Panc1 (cell line): Measurements from ENCODE around the gene C11orf24. TPM values are rescaled to one million over a fixed set of nuclear protein-coding genes. Genes with fewer than 3 reads are reported as not detected.

Experiments
- ATAC-seq: fragments of 200-7000 bp; cut with Tn5 transposase; 2 replicates; pipeline ENCODE4 v1.9.1; 2020; ENCODE audit warnings: mild to moderate bottlenecking, moderate library complexity
- BruUV-seq: library from RNA; stranded (reverse); fragments of 400-500 nt; replicated peaks from 2 replicates; lab custom pipeline; 2021; lab: Mats Ljungman, UMichigan
- CTCF ChIA-PET: fragments of 300-600 bp; sonication (Branson Sonifier 250); formaldehyde crosslinking; loops from one replicate; lab custom pipeline; 2022; ENCODE audit warnings: antibody characterized with exemption; lab: Charles Lee
- POLR2A ChIA-PET: fragments of 300-600 bp; sonication (Branson Sonifier 250); formaldehyde crosslinking; loops from one replicate; lab custom pipeline; 2022; ENCODE audit warnings: antibody characterized with exemption; lab: Charles Lee
- DNase-seq: peaks from one replicate; pipeline ENCODE4 v3.0.0-alpha.2; 2010; ENCODE audit warnings: low read depth, low spot score
- H3K27ac ChIP-seq: 2 replicates; pipeline ENCODE4 v1.5.1; 2011; ENCODE audit warnings: mild to moderate bottlenecking, low read length, inconsistent platforms
- H3K27me3 ChIP-seq: fragments of 200-500 bp; sonication (Bioruptor generic); 2 replicates; pipeline ENCODE4 v1.6.0; 2014; ENCODE audit warnings: low read length, inconsistent platforms; ENCODE audit not compliant: control insufficient read depth, insufficient read depth
- H3K36me3 ChIP-seq: fragments of 200-500 bp; sonication (Bioruptor generic); 2 replicates; pipeline ENCODE4 v1.5.1; 2014; ENCODE audit warnings: inconsistent platforms, mild to moderate bottlenecking, low read length, moderate library complexity; ENCODE audit not compliant: control insufficient read depth, insufficient read depth
- H3K4me1 ChIP-seq: 2 replicates; pipeline ENCODE4 v1.5.1; 2011; ENCODE audit warnings: inconsistent platforms, mild to moderate bottlenecking, low read length, moderate library complexity; ENCODE audit not compliant: control insufficient read depth, insufficient read depth
- H3K4me3 ChIP-seq, 2 experiments: 2 replicates each; pipeline ENCODE4 v1.5.1; 2011 to 2012; ENCODE audit warnings: low read depth in 2 of 2, low read length in 2 of 2, mild to moderate bottlenecking in 2 of 2, inconsistent platforms in 1 of 2, moderate library complexity in 1 of 2
- H3K9me3 ChIP-seq: fragments of 200-500 bp; sonication (Bioruptor generic); 2 replicates; pipeline ENCODE4 v1.5.1; 2014; ENCODE audit warnings: low read depth, mild to moderate bottlenecking, inconsistent platforms, low read length, moderate library complexity; ENCODE audit not compliant: control insufficient read depth, insufficient read depth
- CTCF ChIP-seq: fragments of 450-650 bp; IDR thresholded peaks from 2 replicates; pipeline ENCODE4 v1.5.1; 2017; ENCODE audit warnings: mild to moderate bottlenecking
- POLR2AphosphoS5 ChIP-seq: IDR thresholded peaks from 2 replicates; pipeline ENCODE4 v1.6.1; 2012; ENCODE audit warnings: mild to moderate bottlenecking, low read depth, low read length, moderate library complexity
- REST ChIP-seq, 2 experiments: IDR thresholded peaks; 2 replicates each; pipeline ENCODE4 v1.6.1; 2011 to 2012; ENCODE audit warnings: low read depth in 2 of 2, control low read depth in 1 of 2, low read length in 1 of 2, mild to moderate bottlenecking in 1 of 2, moderate library complexity in 1 of 2; ENCODE audit not compliant: insufficient read depth in 1 of 2
- SIN3A ChIP-seq: IDR thresholded peaks from 2 replicates; pipeline ENCODE4 v1.6.1; 2012; ENCODE audit warnings: low read depth, mild to moderate bottlenecking, low read length, moderate library complexity, borderline replicate concordance; ENCODE audit not compliant: insufficient read depth
- TCF7L2 ChIP-seq: IDR thresholded peaks from 2 replicates; pipeline ENCODE4 v1.6.1; 2011; ENCODE audit warnings: mild to moderate bottlenecking, low read depth, low read length, inconsistent platforms
- in situ Hi-C: cut with HindIII; loops from 2 replicates; pipeline ENCODE4 v1.10.0; 2016; ENCODE audit warnings: low sequenced_read_pairs, low pct_unique_long_range_greater_than_20kb
- intact Hi-C: fragments of 100-400 bp; cut with micrococcal nuclease; formaldehyde crosslinking; loops from one replicate; pipeline ENCODE4 v1.10.0; 2022; ENCODE audit not compliant: unreplicated experiment
- total RNA-seq: library from RNA; stranded (reverse); gene quantifications from one replicate; pipeline ENCODE4 v1.2.1, GENCODE V29; 2021; ENCODE audit not compliant: unreplicated experiment

The C11orf24 gene
- total RNA-seq, 1 experiment from 2014 or later: 53.1 TPM

- TF ChIP-seq REST (IDR thresholded peaks at IDR 0.05; ENCODE audit: insufficient read depth in 1 of 2, low read depth in 2 of 2, low read length in 1 of 2) (no peak), TCF7L2 (no peak), CTCF (no peak), POLR2AphosphoS5 (no peak), SIN3A (no peak)
- Histone ChIP-seq H3K4me3 (peak within 1 kb of the TSS; percentile 80 to 99), H3K36me3 (no peaks in the 10 kb centered on the region), H3K9me3 (no peaks in the 10 kb centered on the region), H3K27me3 (no peaks in the 10 kb centered on the region), H3K27ac (peak within 1 kb of the TSS; percentile 94), H3K4me1 (peaks cover 46% of the 10 kb centered on the region)
- CTCF ChIA-PET: no interaction called here
- ATAC-seq (peak; percentile 1), DNase-seq (no peak)
- POLR2A ChIA-PET: no interaction called here
- intact Hi-C loops (loop anchor here (10.0 kb wide), 1 partner anchor 82 kb away; no protein-coding TSS in a partner anchor), in situ Hi-C loops (loop anchor here (5.0 kb wide), 1 partner anchor 41 kb away; no protein-coding TSS in a partner anchor)
- BruUV-seq: no TSS peak
Observed at GRCh38 chr11:68213135-68213515, 58.6 kb downstream of the C11orf24 start, which contains the start of gene KMT5B. Gene KMT5B (minus strand): TSS chr11:68213296. CDS start chr11:68190076, 23,220 bp downstream.

- POLR2A ChIA-PET: no interaction called here
Observed at GRCh38 chr11:68212421-68213134, 59.2 kb downstream of the C11orf24 start.

More at GRCh38 chr11:68212421-68213134, 59.2 kb downstream of the C11orf24 start:
- DNase-seq: no peak
- Histone ChIP-seq H3K27ac (peak overlapping the region; percentile 79), H3K36me3 (no peaks in the 10 kb centered on the region), H3K27me3 (no peaks in the 10 kb centered on the region), H3K9me3 (no peaks in the 10 kb centered on the region), H3K4me1 (peaks cover 46% of the 10 kb centered on the region), H3K4me3 (peak overlapping the region; percentile 80 to 99)
- CTCF ChIA-PET: no interaction called here
- no TSS peak for BruUV-seq
- in situ Hi-C loops: loop anchor here (5.0 kb wide), 1 partner anchor 40 kb away; no protein-coding TSS in a partner anchor
- TF ChIP-seq POLR2AphosphoS5 (no peak), TCF7L2 (no peak), REST (IDR thresholded peaks at IDR 0.05; ENCODE audit: insufficient read depth in 1 of 2, low read depth in 2 of 2, low read length in 1 of 2) (peak in 1 of 2 experiments; percentile 26; a peak in 1 of 4 replicates), SIN3A (peak; percentile 83)
- intact Hi-C loops: loop anchor here (10.0 kb wide), 1 partner anchor 82 kb away; no protein-coding TSS in a partner anchor
- peak; percentile 78 for ATAC-seq
